ENCODE data around the gene ECT2.
"Not testable (repeated sequence)": the region's sequence is repeated elsewhere in the genome, so short reads cannot be mapped to it uniquely, and the experiment has no call there.

Gene ECT2

GRCh38 chr3:172750368-172751174 lies at the start of gene ECT2:
ECT2 (plus strand) TSS chr3:172750726; CDS start chr3:172754531, 3,805 bp downstream.
- peak; percentile 100 for DNase-seq (ENCODE audit: low spot score)

GRCh38 chr3:172700936-172701455 lies 49.5 kb upstream of the ECT2 start:
- DNase-seq (ENCODE audit: low spot score), result peak; percentile 55

- DNase-seq (ENCODE audit: low spot score), result peak; percentile 46
These were observed 48.8 kb upstream of the ECT2 start for GRCh38 chr3:172701751-172702150.

- DNase-seq (ENCODE audit: low spot score), result peak; percentile 67
These were observed 48.3 kb upstream of the ECT2 start for GRCh38 chr3:172702256-172702655.

GRCh38 chr3:172702731-172703130 lies 47.8 kb upstream of the ECT2 start:
- DNase-seq (ENCODE audit: low spot score), result peak; percentile 23

- DNase-seq (ENCODE audit: low spot score), result peak; percentile 75
These were observed 46.5 kb upstream of the ECT2 start for GRCh38 chr3:172704001-172704400.

- peak; percentile 89 for DNase-seq (ENCODE audit: low spot score)
These were observed 45.4 kb upstream of the ECT2 start for GRCh38 chr3:172705170-172705569.

- peak; percentile 46 for DNase-seq (ENCODE audit: low spot score)
These were observed 43.5 kb upstream of the ECT2 start for GRCh38 chr3:172707030-172707429.

- DNase-seq (ENCODE audit: low spot score), result peak; percentile 48
These were observed 42.6 kb upstream of the ECT2 start for GRCh38 chr3:172707967-172708366.

- DNase-seq (ENCODE audit: low spot score), result peak; percentile 60
These were observed 41.4 kb upstream of the ECT2 start for GRCh38 chr3:172708921-172709773.

GRCh38 chr3:172709774-172710663 lies 40.5 kb upstream of the ECT2 start:
- peak; percentile 74 for DNase-seq (ENCODE audit: low spot score)

GRCh38 chr3:172710664-172711453 lies 39.7 kb upstream of the ECT2 start, which contains the start of gene NCEH1:
NCEH1 (minus strand) TSS chr3:172711067; CDS start chr3:172710984, 83 bp downstream.
- peak; percentile 94 for DNase-seq (ENCODE audit: low spot score)

- no peak for DNase-seq (ENCODE audit: low spot score)
These were observed 39.1 kb upstream of the ECT2 start for GRCh38 chr3:172711454-172711795.

GRCh38 chr3:172713316-172713715 lies 37.2 kb upstream of the ECT2 start:
- DNase-seq (ENCODE audit: low spot score), result no peak

GRCh38 chr3:172716476-172716875 lies 34.0 kb upstream of the ECT2 start:
- DNase-seq (ENCODE audit: low spot score), result no peak

GRCh38 chr3:172717493-172718088 lies 32.9 kb upstream of the ECT2 start:
- DNase-seq (ENCODE audit: low spot score), result no peak

GRCh38 chr3:172722536-172723040 lies 27.9 kb upstream of the ECT2 start:
- DNase-seq (ENCODE audit: low spot score), result not testable (repeated sequence)

- DNase-seq (ENCODE audit: low spot score), result no peak
These were observed 24.1 kb upstream of the ECT2 start for GRCh38 chr3:172726380-172726779.

GRCh38 chr3:172735014-172735413 lies 15.5 kb upstream of the ECT2 start:
- no peak for DNase-seq (ENCODE audit: low spot score)

GRCh38 chr3:172739462-172739861 lies 11.1 kb upstream of the ECT2 start:
- no peak for DNase-seq (ENCODE audit: low spot score)

Measured in hematopoietic multipotent progenitor cell treated with erythropoietin and hydrocortisone succinate and interleukin-3 and kit ligand, for 17 days (in vitro differentiated cells).